Measurements from ENCODE around the gene TBR1. TPM values are rescaled to one million over a fixed set of nuclear protein-coding genes. Genes with fewer than 3 reads are reported as not detected.

The TBR1 gene
- total RNA-seq, 1 donor from 2014 or later: 0.10 TPM

DNA sequence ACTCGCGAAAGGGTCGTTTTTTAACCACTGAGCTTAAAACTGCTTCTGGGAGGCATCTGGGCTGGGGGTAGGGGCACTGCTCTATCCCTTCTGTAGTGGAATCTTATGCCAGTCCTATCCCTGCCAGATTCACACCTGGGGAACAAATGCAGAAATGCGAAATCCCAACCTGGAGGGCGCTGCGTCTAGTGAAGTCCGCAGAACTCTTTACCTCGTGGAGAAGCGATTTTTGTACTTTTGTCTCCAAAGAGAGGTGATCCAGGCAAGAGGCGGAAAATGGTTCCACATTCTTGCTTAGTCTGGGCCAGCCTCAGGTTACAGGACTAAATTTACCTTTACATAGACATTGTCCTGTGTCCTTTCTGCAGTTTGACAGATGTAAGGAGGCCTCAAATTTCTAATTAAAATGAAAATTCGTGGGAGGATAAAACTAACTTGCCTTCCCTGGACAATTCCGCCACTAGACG lies 10.4 kb downstream of the TBR1 start:
- intact Hi-C loops (cut with micrococcal nuclease): loop anchor here (1.0 to 2.0 kb wide), 2 partner anchors 520 to 698 kb away; no protein-coding TSS in a partner anchor

- intact Hi-C loops (cut with micrococcal nuclease): loop anchor here (1.0 to 2.0 kb wide), 2 partner anchors 519 to 698 kb away; no protein-coding TSS in a partner anchor
Observed at GRCh38 chr2:161426922-161427663, 11.0 kb downstream of the TBR1 start.

GRCh38 chr2:161427664-161428587 lies 11.8 kb downstream of the TBR1 start:
- intact Hi-C loops (cut with micrococcal nuclease): loop anchor here (2.0 kb wide), 1 partner anchor 697 kb away; no protein-coding TSS in a partner anchor

- intact Hi-C loops (cut with micrococcal nuclease): no loop called here
Observed at GRCh38 chr2:161430386-161430785, 14.3 kb downstream of the TBR1 start.

DNA sequence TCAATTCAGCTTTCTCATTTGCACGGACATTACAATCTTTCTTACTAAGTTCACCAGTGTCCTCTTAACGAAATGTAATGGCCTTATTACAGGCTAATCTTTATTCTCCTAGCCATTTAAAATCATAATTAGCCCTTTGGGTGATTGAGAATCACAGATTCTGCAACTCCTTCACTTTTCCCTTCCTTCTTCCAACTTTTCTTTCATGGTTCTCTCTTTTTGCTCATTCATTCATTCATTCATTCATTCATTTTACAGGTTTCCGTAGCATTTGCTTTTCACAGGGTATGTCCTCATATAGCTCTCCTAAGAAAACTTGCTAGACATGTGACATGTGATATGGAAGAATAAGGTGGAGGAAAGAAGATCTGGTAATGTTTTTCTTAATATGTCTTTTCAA lies 16.0 kb downstream of the TBR1 start:
- intact Hi-C loops (cut with micrococcal nuclease): no loop called here

- intact Hi-C loops (cut with micrococcal nuclease): no loop called here
Observed at GRCh38 chr2:161434118-161434517, 18.0 kb downstream of the TBR1 start.

- intact Hi-C loops (cut with micrococcal nuclease): no loop called here
Observed at GRCh38 chr2:161436411-161436810, 20.3 kb downstream of the TBR1 start.

DNA sequence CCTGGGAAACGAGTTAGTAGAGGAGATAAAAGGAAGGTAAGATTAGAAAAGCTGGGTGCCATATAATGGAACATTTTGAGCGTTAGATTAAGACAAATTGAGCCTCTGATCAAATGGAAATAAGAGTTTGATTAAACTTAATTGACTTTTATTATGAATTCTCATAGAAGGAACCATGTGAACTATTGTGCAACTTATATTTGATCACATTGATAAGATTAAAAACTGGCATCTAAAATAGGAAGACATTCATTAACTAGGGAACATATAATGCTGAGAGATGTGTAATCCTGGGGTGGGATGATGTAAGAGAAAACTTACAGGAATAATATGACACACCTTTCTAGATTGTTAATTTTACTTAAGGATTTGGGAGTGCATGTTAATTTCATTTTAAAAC lies 22.5 kb downstream of the TBR1 start:
- intact Hi-C loops (cut with micrococcal nuclease): no loop called here

GRCh38 chr2:161445097-161445496 lies 29.0 kb downstream of the TBR1 start:
- intact Hi-C loops (cut with micrococcal nuclease): no loop called here

GRCh38 chr2:161448431-161448830 lies 32.3 kb downstream of the TBR1 start:
- intact Hi-C loops (cut with micrococcal nuclease): no loop called here

- intact Hi-C loops (cut with micrococcal nuclease): no loop called here
Observed at GRCh38 chr2:161471631-161472030, 55.5 kb downstream of the TBR1 start.

- intact Hi-C loops (cut with micrococcal nuclease): no loop called here
Observed at GRCh38 chr2:161474920-161475319, 58.8 kb downstream of the TBR1 start.

Other genes starting within 250 kb of the TBR1 start
- gene PSMD14, start 107.9 kb upstream of the TBR1 start, total RNA-seq: 79.6 and 80.7 TPM in 2 replicates
- gene SLC4A10, start 208.1 kb downstream of the TBR1 start, total RNA-seq: 0.88 and 0.93 TPM in 2 replicates